ENCODE data around the gene ANKRD55.

- TF ChIP-seq EZH2 (IDR thresholded peaks at IDR 0.05; ENCODE audit: low read length, missing control alignments) (no peak), CTCF (conservative IDR thresholded peaks at IDR 0.05 in 1 of 2, IDR thresholded peaks at IDR 0.05 in 1 of 2; ENCODE audit: low read depth in 1 of 2, low read length in 2 of 2) (no peak)
Observed at GRCh38 chr5:56270058-56270457, 36.9 kb upstream of the ANKRD55 start.

All from fibroblast of lung (primary cell).